CD4-positive, alpha-beta memory T cell (primary cell): ENCODE measurements around the gene VSIR. TPM values are rescaled to one million over a fixed set of nuclear protein-coding genes. Genes with fewer than 3 reads are reported as not detected.

Experiments used
- CTCF ChIA-PET: fragments of 350-600 bp; sonication (Branson Sonifier 250); formaldehyde crosslinking; loops from one replicate; lab custom pipeline; 2021; ENCODE audit warnings: inconsistent platforms; ENCODE audit not compliant: partially characterized antibody; lab: Charles Lee
- POLR2A ChIA-PET: fragments of 350-600 bp; sonication (Branson Sonifier 250); formaldehyde crosslinking; loops from one replicate; lab custom pipeline; 2021; ENCODE audit not compliant: partially characterized antibody; lab: Charles Lee
- DNase-seq, 5 donors: peaks; one replicate each; pipeline versions ENCODE4 v3.0.0 to v3.0.0-alpha.2; 2020 to 2022; ENCODE audit warnings: mixed read lengths in 1 of 5
- H3K27ac ChIP-seq: one replicate; pipeline ENCODE4 v1.7.0; 2013; ENCODE audit warnings: low read depth, low read length
- H3K27me3 ChIP-seq: 2 replicates; pipeline ENCODE4 v1.7.0; 2013; ENCODE audit warnings: mild to moderate bottlenecking, low read length, moderate library complexity; ENCODE audit not compliant: insufficient read depth
- H3K36me3 ChIP-seq: 2 replicates; pipeline ENCODE4 v1.7.0; 2013; ENCODE audit warnings: mild to moderate bottlenecking, low read length, moderate library complexity; ENCODE audit not compliant: insufficient read depth
- H3K4me1 ChIP-seq: 2 replicates; pipeline ENCODE4 v1.7.0; 2013; ENCODE audit warnings: mild to moderate bottlenecking, low read length, moderate library complexity; ENCODE audit not compliant: insufficient read depth
- H3K4me3 ChIP-seq, 2 donors: one replicate each; pipeline ENCODE4 v1.7.0; 2013; ENCODE audit warnings: low read length in 2 of 2, mild to moderate bottlenecking in 1 of 2
- H3K9me3 ChIP-seq, 2 donors: one replicate each; pipeline ENCODE4 v1.7.0; 2013; ENCODE audit warnings: low read length in 2 of 2, control low read depth in 1 of 2; ENCODE audit not compliant: control insufficient read depth in 1 of 2
- H3K27ac Mint-ChIP-seq, 7 donors: one replicate each; pipeline ENCODE4 v1.8.0; 2020 to 2021; ENCODE audit warnings: mixed read lengths in 7 of 7, mild to moderate bottlenecking in 6 of 7, inconsistent platforms in 3 of 7, moderate library complexity in 3 of 7
- H3K27me3 Mint-ChIP-seq, 2 donors: one replicate each; pipeline ENCODE4 v1.8.0; 2020 to 2021; ENCODE audit warnings: mixed read lengths in 2 of 2
- H3K36me3 Mint-ChIP-seq, 2 donors: one replicate each; pipeline ENCODE4 v1.8.0; 2020 to 2021; ENCODE audit warnings: mixed read lengths in 2 of 2, inconsistent platforms in 1 of 2, mild to moderate bottlenecking in 1 of 2
- H3K4me1 Mint-ChIP-seq, 4 donors: one replicate each; pipeline ENCODE4 v1.8.0; 2020 to 2021; ENCODE audit warnings: mixed read lengths in 4 of 4, mild to moderate bottlenecking in 1 of 4
- H3K4me3 Mint-ChIP-seq, 8 donors: one replicate each; pipeline ENCODE4 v1.8.0; 2020 to 2021; ENCODE audit warnings: mixed read lengths in 8 of 8, mild to moderate bottlenecking in 7 of 8, moderate library complexity in 6 of 8, inconsistent platforms in 3 of 8
- H3K9me3 Mint-ChIP-seq, 8 donors: one replicate each; pipeline ENCODE4 v1.8.0; 2020 to 2021; ENCODE audit warnings: mixed read lengths in 8 of 8, mild to moderate bottlenecking in 5 of 8, inconsistent platforms in 3 of 8, moderate library complexity in 1 of 8
- intact Hi-C: fragments of 100-400 bp; cut with micrococcal nuclease; formaldehyde crosslinking; loops from one replicate; pipeline ENCODE4 v1.15.1; 2023
- polyA plus RNA-seq, 2 donors: library from polyadenylated mRNA; unstranded; fragments of 300-500 nt; fragmentation: Illumina TruSeq; gene quantifications; one replicate each; pipeline ENCODE4 v1.2.3, GENCODE V29; 2021
- total RNA-seq, 2 experiments: library from RNA; stranded (reverse); gene quantifications; one replicate each; pipeline ENCODE4 v1.2.3, GENCODE V29; 2021

Gene VSIR
- total and polyA plus RNA-seq, 4 experiments from 2014 or later = 97.8 to 372 (median 224) TPM

DNA sequence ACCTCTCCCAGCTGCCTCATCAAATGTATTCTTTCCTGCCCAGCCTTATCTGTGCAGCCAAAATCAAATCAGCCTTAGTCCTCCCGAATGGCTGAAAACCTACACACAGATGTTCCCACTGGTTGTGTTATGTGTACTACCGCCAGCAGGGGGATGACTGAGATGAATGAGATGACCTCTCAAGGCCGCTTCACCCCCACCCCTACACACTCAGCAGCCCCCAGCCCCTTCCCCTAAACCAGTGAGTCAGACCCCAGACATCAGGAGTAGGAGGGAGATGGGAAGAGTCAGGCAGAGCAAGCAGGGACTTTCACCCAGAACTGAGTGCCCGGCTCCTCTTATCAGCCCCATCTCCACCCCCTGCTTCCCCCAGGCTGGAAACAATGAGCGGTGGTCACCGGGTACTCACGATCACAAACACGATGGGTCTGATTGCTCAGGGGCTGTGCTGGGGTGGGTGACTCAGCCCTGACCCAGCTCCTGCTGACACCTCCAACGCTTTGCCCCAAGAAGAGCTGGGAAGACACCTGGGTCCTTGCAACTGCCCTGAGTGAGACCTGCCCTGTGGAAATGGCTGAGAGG lies 47.2 kb downstream of the VSIR start:
- CTCF ChIA-PET = interaction anchor here (0.8 to 15.7 kb wide), 18 partner anchors 10 to 47 kb away, joined by 3 to 177 read pairs (median 6); partner anchors contain the start of genes C10orf105 and VSIR
- intact Hi-C loops = no loop called here
- Mint-ChIP-seq H3K36me3 (peaks cover 0 to 3% of the 10 kb centered on the region in 2 donors), H3K4me3 (peak overlapping the region in 7 of 8 donors; percentile 75 to 87 (median 80)), H3K9me3 (no peaks in the 10 kb centered on the region), H3K27me3 (no peaks in the 10 kb centered on the region), H3K4me1 (peaks cover 51 to 95% (median 70%) of the 10 kb centered on the region in 4 donors), H3K27ac (peak overlapping the region; percentile 96 to 99 (median 98))
- no peaks in the 10 kb centered on the region for H3K9me3 ChIP-seq
- H3K36me3 ChIP-seq = no peaks in the 10 kb centered on the region
- H3K4me1 ChIP-seq = peaks cover 90% of the 10 kb centered on the region
- H3K27me3 ChIP-seq = no peaks in the 10 kb centered on the region
- H3K27ac ChIP-seq = peak overlapping the region; percentile 73
- H3K4me3 ChIP-seq = peak overlapping the region; percentile 8 to 30
- POLR2A ChIA-PET = interaction anchor here (0.8 to 35.3 kb wide), 7 partner anchors 13 to 407 kb away, joined by 3 to 1191 read pairs (median 7); partner anchors contain the start of genes C10orf105, PSAP, SLC29A3 and VSIR
- DNase-seq = peak in 3 of 5 donors; percentile 33 to 85 (median 41)

DNA sequence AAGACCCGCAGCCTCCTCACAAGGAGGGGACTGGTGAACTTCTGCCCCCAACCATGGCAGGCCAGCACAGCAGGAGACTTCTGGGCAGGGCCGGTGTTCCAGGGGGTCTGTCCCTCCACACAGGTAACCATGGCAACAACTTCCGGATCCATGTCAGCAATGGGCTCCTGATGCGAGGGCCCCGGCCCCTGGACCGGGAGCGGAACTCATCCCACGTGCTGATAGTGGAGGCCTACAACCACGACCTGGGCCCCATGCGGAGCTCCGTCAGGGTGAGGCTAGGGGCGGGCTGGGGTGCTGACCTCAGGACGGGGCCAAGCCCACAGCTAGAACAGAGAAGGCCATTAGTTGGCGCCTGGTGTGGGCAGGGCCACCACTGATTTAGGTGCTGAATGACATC lies 48.1 kb downstream of the VSIR start:
- peaks cover 51 to 96% (median 70%) of the 10 kb centered on the region in 4 donors for H3K4me1 Mint-ChIP-seq
- H3K27me3 Mint-ChIP-seq = no peaks in the 10 kb centered on the region
- Histone ChIP-seq H3K4me1 (peaks cover 86% of the 10 kb centered on the region), H3K36me3 (no peaks in the 10 kb centered on the region), H3K4me3 (no peak overlapping the region), H3K27ac (peak overlapping the region; percentile 73), H3K27me3 (no peaks in the 10 kb centered on the region), H3K9me3 (no peaks in the 10 kb centered on the region)
- H3K9me3 Mint-ChIP-seq = no peaks in the 10 kb centered on the region
- peak overlapping the region; percentile 96 to 99 (median 98) for H3K27ac Mint-ChIP-seq
- H3K36me3 Mint-ChIP-seq = peaks cover 0 to 3% of the 10 kb centered on the region in 2 donors
- ChIA-PET POLR2A (interaction anchor here (12.6 to 35.3 kb wide), 3 partner anchors 12 to 45 kb away, joined by 196 to 1191 read pairs (median 444); partner anchors contain the start of genes C10orf105 and VSIR), CTCF (interaction anchor here (0.8 to 15.7 kb wide), 13 partner anchors 11 to 48 kb away, joined by 3 to 177 read pairs (median 17); partner anchors contain the start of genes C10orf105 and VSIR)
- intact Hi-C loops = no loop called here
- H3K4me3 Mint-ChIP-seq = peak overlapping the region in 2 of 8 donors; percentile 80 to 87
- DNase-seq = no peak

DNA sequence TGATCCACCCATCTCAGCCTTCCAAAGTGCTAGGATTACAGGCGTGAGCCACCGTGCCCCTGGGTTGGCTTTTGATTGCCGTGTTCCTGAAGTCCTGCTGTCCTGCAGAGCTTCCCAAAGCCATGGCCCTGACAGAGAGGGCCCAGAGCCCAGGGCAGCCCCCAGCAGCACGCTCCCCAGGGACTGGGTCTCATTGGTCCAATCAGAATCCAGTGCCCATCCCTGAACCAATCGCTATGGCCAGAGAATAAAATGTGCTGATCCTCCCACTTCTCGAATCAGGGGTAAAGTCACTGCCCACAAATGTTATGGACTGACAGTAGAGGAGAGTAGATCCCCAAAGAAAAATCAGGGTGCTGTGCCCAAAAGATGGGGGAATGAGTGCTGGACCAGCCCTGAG lies 48.8 kb downstream of the VSIR start:
- H3K36me3 Mint-ChIP-seq = peaks cover 0 to 3% of the 10 kb centered on the region in 2 donors
- peaks cover 86% of the 10 kb centered on the region for H3K4me1 ChIP-seq
- H3K4me3 ChIP-seq = no peak overlapping the region
- no peaks in the 10 kb centered on the region for H3K9me3 ChIP-seq
- H3K27ac ChIP-seq = peak overlapping the region; percentile 73
- CTCF ChIA-PET = interaction anchor here (0.9 to 15.7 kb wide), 11 partner anchors 12 to 48 kb away, joined by 3 to 177 read pairs (median 4); partner anchors contain the start of genes C10orf105 and VSIR
- H3K36me3 ChIP-seq = no peaks in the 10 kb centered on the region
- intact Hi-C loops = no loop called here
- H3K9me3 Mint-ChIP-seq = no peaks in the 10 kb centered on the region
- H3K27me3 ChIP-seq = no peaks in the 10 kb centered on the region
- peak overlapping the region; percentile 70 to 99 (median 85) for H3K27ac Mint-ChIP-seq
- H3K4me1 Mint-ChIP-seq = peaks cover 49 to 94% (median 67%) of the 10 kb centered on the region in 4 donors
- H3K27me3 Mint-ChIP-seq = no peaks in the 10 kb centered on the region
- DNase-seq = peak in 1 of 5 donors; percentile 20
- H3K4me3 Mint-ChIP-seq = peak overlapping the region in 1 of 8 donors; percentile 27
- POLR2A ChIA-PET = interaction anchor here (1.1 to 35.3 kb wide), 4 partner anchors 9 to 45 kb away, joined by 3 to 1191 read pairs (median 320); partner anchors contain the start of genes C10orf105 and VSIR

DNA sequence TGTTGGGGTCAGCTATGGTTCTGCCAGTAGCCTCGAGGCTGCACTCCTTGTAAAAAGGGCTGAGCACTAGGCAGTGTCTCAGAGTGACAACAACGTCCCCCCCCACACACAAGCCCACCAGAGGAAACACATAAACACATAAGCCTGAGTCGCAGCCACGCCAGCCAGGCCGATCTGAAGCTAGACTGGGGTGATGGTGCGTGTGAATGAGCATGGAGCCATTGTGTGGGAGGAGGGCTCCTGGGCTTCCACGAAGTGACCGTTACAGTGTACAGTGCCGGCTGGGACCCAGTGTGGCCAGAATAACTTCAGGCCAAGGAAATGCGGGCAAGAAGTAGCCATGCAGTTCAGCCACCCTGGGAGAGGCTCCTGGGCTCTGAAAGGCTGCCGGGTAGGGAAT lies 50.0 kb downstream of the VSIR start:
- H3K27me3 Mint-ChIP-seq = no peaks in the 10 kb centered on the region
- H3K9me3 Mint-ChIP-seq = no peaks in the 10 kb centered on the region
- ChIA-PET POLR2A (interaction anchor here (0.9 to 35.3 kb wide), 4 partner anchors 9 to 47 kb away, joined by 3 to 1191 read pairs (median 320); partner anchors contain the start of genes C10orf105 and VSIR), CTCF (interaction anchor here (0.9 to 15.7 kb wide), 7 partner anchors 11 to 50 kb away, joined by 3 to 177 read pairs (median 4); partner anchors contain the start of genes C10orf105 and VSIR)
- DNase-seq = peak in 1 of 5 donors; percentile 19
- H3K36me3 ChIP-seq = no peaks in the 10 kb centered on the region
- H3K4me1 ChIP-seq = peaks cover 78% of the 10 kb centered on the region
- peaks cover 43 to 82% (median 57%) of the 10 kb centered on the region in 4 donors for H3K4me1 Mint-ChIP-seq
- peak overlapping the region in 6 of 7 donors; percentile 25 to 87 (median 78) for H3K27ac Mint-ChIP-seq
- no peak overlapping the region for H3K27ac ChIP-seq
- H3K4me3 ChIP-seq = no peak overlapping the region
- no peaks in the 10 kb centered on the region for H3K9me3 ChIP-seq
- H3K4me3 Mint-ChIP-seq = no peak overlapping the region
- H3K27me3 ChIP-seq = no peaks in the 10 kb centered on the region
- intact Hi-C loops = no loop called here
- peaks cover 0 to 3% of the 10 kb centered on the region in 2 donors for H3K36me3 Mint-ChIP-seq

DNA sequence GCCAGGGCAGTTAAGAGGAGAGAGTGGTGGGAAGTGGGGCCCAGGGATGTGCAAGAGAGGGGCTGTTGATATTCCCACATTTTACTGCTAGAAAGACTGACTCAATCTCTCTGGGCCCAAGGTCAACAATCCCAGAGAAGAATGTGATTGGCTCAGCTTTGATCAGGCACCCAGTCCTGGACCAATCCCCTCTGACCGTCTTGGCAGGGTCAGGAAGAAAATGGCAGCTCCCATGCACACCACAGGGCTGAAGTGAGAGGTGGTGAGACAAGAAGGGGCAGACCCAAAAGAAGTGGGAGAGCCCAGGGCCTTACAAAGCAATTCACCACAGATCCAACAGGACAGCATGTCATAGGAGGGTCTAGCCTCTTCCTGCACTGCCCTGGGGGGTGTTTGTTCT lies 50.5 kb downstream of the VSIR start:
- no peaks in the 10 kb centered on the region for H3K27me3 ChIP-seq
- H3K4me3 Mint-ChIP-seq = peak overlapping the region in 1 of 8 donors; percentile 17

DNA sequence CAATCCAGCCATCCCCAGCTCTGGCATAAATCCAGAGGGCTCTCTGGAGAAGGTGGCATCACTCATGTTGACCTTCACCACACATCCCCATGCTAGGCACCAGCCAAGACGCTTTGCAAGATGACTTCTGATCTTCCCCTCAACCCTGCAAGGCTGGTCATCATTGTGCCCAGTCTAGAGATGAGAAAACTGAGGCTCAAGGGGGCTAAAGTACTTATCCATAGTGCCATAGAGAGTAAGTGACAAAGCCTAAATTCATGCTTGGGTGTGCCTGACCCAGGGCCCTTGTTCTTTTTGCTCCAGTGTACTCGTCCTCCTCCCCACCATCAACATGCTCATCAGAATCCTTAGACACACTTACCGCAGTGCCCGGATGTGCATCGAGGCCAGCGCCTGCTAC lies 52.0 kb downstream of the VSIR start:
- Mint-ChIP-seq H3K27me3 (no peaks in the 10 kb centered on the region), H3K36me3 (peaks cover 0 to 3% of the 10 kb centered on the region in 2 donors), H3K9me3 (no peaks in the 10 kb centered on the region), H3K4me1 (peaks cover 27 to 79% (median 46%) of the 10 kb centered on the region in 4 donors), H3K27ac (peak overlapping the region in 3 of 7 donors; percentile 18 to 78 (median 57)), H3K4me3 (no peak overlapping the region)
- intact Hi-C loops = no loop called here
- Histone ChIP-seq H3K27me3 (no peaks in the 10 kb centered on the region), H3K36me3 (no peaks in the 10 kb centered on the region), H3K4me3 (no peak overlapping the region), H3K9me3 (no peaks in the 10 kb centered on the region), H3K27ac (no peak overlapping the region), H3K4me1 (peaks cover 74% of the 10 kb centered on the region)
- ChIA-PET POLR2A (interaction anchor here (1.2 to 35.3 kb wide), 4 partner anchors 8 to 51 kb away, joined by 7 to 1191 read pairs (median 320); partner anchors contain the start of genes C10orf105 and VSIR), CTCF (interaction anchor here (2.7 to 13.4 kb wide), 2 partner anchors 9 to 52 kb away, joined by 16 to 177 read pairs; partner anchors contain the start of genes C10orf105 and VSIR)
- peak in 1 of 5 donors; percentile 12 for DNase-seq

More for the DNA sequence above, 50.5 kb downstream of the VSIR start:
- Histone ChIP-seq H3K36me3 (no peaks in the 10 kb centered on the region), H3K9me3 (no peaks in the 10 kb centered on the region), H3K4me1 (peaks cover 74% of the 10 kb centered on the region), H3K4me3 (no peak overlapping the region), H3K27ac (no peak overlapping the region)
- no peaks in the 10 kb centered on the region for H3K27me3 Mint-ChIP-seq
- H3K9me3 Mint-ChIP-seq = no peaks in the 10 kb centered on the region
- no peak for DNase-seq
- peak overlapping the region in 6 of 7 donors; percentile 22 to 83 (median 71) for H3K27ac Mint-ChIP-seq
- peaks cover 0 to 3% of the 10 kb centered on the region in 2 donors for H3K36me3 Mint-ChIP-seq
- POLR2A ChIA-PET = interaction anchor here (0.9 to 35.3 kb wide), 4 partner anchors 9 to 47 kb away, joined by 3 to 1191 read pairs (median 320); partner anchors contain the start of genes C10orf105 and VSIR
- CTCF ChIA-PET = interaction anchor here (1.6 to 13.4 kb wide), 3 partner anchors 11 to 50 kb away, joined by 4 to 177 read pairs (median 6); partner anchors contain the start of gene C10orf105
- peaks cover 39 to 80% (median 53%) of the 10 kb centered on the region in 4 donors for H3K4me1 Mint-ChIP-seq
- intact Hi-C loops = no loop called here
